Measurements from ENCODE around the gene CSRP1. TPM values are rescaled to one million over a fixed set of nuclear protein-coding genes. Genes with fewer than 3 reads are reported as not detected.
"Not testable (repeated sequence)": the region's sequence is repeated elsewhere in the genome, so short reads cannot be mapped to it uniquely, and the experiment has no call there.

CSRP1 gene
- polyA plus RNA-seq, 6 donors from 2014 or later: 25.4 to 35.4 (median 27.8) TPM

DNA sequence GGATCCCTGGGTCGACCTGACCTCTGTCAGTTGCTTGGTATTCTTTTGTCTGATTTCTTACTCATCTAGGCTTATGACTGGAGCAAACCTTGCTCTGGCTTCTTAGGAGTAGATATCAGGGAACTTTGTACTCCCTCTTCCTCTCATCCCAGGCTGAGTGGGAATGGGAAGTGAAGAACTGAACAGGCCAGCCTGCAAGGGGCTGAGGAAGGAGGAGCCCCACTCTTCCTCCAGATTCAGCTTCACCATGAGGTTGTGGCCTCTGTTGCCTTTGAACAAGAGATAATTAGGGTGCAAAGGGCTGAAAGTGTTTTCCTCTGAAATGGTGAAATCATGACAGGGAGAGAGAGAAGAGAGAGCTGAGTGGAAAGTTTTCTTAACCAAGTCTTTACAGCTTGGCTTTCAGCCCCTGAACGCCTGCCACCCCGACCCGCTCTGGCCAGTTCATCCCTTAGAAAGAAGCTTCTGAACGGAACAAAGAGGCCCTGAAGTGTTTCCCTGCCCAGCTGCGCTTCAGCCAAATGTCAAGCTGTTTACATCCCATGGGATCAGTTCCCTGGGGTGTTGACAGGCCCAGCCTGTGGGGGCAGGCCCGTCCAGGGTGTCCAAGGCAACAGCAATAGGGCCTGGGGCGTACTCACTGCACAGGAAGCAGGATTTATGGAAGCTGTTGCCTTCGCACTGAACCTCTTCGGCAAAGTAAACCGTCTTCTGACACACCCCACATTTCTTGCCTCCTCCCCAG is 11.2 kb downstream of the CSRP1 start:
- ATAC-seq (ENCODE audit: low read depth in 2 of 2): no peak
- Mint-ChIP-seq H3K4me1 (no peaks in the 10 kb centered on the region), H3K27ac (no peak overlapping the region), H3K27me3 (no peaks in the 10 kb centered on the region), H3K36me3 (peaks cover 9 to 21% of the 10 kb centered on the region in 2 donors), H3K9me3 (peaks cover 0 to 2% (median 0%) of the 10 kb centered on the region in 7 donors), H3K4me3 (no peak overlapping the region)
- no peak for DNase-seq

DNA sequence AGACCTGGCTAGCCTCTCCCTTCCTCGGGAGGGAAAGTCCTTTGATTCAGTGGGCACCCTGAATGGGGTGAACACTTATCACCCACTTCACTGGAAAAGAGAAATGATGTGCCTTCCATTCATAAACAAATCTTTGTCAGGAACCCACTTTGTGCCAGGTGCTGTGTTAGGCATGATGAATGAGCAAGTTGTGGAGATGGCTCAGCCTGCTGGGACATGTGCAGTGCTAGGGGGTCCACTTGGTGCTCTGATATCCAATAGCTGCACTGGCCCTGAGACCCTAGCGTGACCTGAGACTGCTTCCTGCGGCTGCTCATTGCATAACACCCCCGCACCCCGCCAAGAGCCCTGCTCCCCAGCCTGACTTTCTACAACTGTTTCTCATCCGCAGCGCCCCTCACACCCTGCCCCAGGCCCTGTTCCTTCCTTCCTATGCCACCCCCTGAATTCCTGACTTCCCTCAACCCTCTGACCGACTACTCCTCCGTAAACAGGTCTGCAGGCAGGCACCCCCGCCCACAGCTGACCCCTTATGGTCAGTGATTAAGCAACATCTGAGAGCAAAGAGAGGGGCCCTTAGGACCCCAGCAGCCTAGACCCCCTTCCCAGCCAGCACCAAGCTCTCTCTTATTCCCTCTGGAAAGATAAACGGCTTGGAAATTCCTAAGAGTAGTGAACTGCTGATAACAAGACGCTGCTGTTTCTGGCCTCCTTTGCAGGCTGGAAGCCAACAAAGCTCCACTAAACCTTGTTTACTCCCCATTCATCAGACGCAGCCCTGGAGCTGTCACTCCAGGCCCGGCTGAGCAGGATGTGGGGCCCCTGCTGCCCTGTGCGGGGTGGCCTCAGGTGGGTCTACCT is 12.9 kb downstream of the CSRP1 start:
- no peak for ATAC-seq (ENCODE audit: low read depth in 2 of 2)
- Mint-ChIP-seq H3K4me3 (peak overlapping the region in 1 of 8 donors; percentile 15), H3K36me3 (peaks cover 15 to 21% of the 10 kb centered on the region in 2 donors), H3K27me3 (no peaks in the 10 kb centered on the region), H3K4me1 (peaks cover 4 to 14% (median 12%) of the 10 kb centered on the region in 3 donors), H3K27ac (peak overlapping the region in 1 of 6 donors; percentile 25), H3K9me3 (peaks cover 0 to 2% (median 0%) of the 10 kb centered on the region in 7 donors)
- DNase-seq: no peak

DNA sequence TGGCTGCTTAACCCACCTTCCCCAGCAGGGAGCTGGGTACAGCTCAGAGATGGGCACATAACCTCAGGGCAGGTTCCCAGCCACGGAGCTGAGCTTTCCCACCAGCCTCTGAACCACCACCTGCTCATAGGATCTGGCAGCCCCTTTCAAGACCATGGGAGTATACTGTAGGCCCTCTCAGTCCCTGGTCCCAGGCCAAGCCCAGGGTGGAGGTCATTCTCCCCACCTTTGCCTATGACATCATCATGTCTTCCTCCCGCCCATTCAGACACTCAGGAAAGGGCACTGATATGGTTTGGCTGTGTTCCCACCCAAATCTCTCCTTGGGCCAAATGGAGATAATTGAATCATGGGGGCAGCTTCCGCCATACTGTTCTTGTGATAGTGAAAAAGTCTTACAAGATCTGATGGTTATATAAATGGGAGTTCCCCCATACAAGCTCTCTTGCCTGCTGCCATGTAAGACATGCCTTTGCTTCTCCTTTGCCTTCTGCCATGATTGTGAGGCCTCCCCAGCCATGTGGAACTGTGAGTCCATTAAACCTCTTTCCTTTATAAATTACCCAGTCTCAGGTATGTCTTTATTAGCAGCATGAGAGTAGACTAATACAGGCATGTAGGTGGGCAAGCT is 13.8 kb downstream of the CSRP1 start:
- H3K4me3 Mint-ChIP-seq; H3K27me3 Mint-ChIP-seq; H3K27ac Mint-ChIP-seq; ATAC-seq (ENCODE audit: low read depth in 2 of 2); H3K9me3 Mint-ChIP-seq; DNase-seq: not testable (repeated sequence)
- Mint-ChIP-seq H3K36me3 (peaks cover 15 to 21% of the 10 kb centered on the region in 2 donors), H3K4me1 (peaks cover 4 to 15% (median 12%) of the 10 kb centered on the region in 3 donors)

DNA sequence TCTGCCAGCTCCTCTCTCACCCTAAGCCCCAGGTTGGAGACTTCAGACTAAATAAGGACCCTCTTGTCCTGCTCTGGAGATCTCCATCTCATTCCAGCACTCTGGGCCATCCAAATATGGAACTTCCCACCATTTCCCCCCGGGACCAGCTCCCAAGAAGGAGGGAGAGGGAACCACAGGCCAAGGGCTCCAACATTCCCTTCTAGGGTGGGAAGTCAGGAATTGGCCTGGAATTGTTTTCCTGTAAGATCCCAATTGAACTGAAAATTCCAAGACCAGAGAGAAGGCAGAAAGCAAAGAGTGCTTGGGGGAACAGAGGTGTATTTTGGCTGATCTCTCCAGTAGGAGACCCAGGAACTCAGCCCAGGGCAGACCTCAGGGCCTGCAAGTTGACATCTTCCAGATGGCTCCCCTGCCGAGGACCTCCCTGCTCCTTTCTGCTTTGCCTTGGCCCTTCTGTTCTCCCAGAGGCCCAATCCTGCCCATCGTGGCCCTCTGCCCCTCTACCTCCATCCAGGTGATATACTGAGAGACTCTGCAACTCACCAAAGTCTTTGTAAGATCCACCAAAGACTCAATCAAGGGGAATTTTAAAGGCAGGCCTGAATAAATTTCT is 14.9 kb downstream of the CSRP1 start:
- ATAC-seq (ENCODE audit: low read depth in 2 of 2) (no peak), DNase-seq (no peak)
- Mint-ChIP-seq H3K27ac (no peak overlapping the region), H3K9me3 (peaks cover 0 to 2% (median 0%) of the 10 kb centered on the region in 7 donors), H3K27me3 (no peaks in the 10 kb centered on the region), H3K36me3 (peaks cover 15 to 21% of the 10 kb centered on the region in 2 donors), H3K4me1 (peaks cover 4 to 15% (median 12%) of the 10 kb centered on the region in 3 donors), H3K4me3 (no peak overlapping the region)

DNA sequence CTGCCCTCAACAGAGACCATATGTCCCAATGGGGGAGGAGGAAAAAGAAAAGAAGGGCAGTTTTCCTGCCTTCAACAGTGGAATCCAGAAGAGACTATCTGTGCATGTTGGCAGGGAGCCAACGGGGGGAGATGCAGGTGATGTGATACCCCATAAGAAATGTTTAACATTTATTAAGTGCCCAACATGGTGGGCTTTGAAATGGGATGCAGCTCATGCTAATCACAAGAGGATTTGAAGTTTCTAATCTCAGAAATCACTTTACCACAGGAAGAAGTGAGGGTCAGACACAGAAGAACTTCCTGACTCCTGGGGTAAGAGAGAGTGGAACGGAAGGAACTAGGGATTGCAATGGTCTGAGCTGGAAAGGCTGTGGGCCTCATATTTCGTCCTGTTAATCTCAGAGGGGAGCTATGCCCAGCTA is 16.2 kb downstream of the CSRP1 start:
- Mint-ChIP-seq H3K9me3 (peaks cover 0 to 2% (median 0%) of the 10 kb centered on the region in 7 donors), H3K4me3 (no peak overlapping the region), H3K27ac (no peak overlapping the region), H3K27me3 (no peaks in the 10 kb centered on the region), H3K36me3 (peaks cover 15 to 21% of the 10 kb centered on the region in 2 donors), H3K4me1 (peaks cover 4 to 15% (median 12%) of the 10 kb centered on the region in 3 donors)
- DNase-seq: no peak
- no peak for ATAC-seq (ENCODE audit: low read depth in 2 of 2)

DNA sequence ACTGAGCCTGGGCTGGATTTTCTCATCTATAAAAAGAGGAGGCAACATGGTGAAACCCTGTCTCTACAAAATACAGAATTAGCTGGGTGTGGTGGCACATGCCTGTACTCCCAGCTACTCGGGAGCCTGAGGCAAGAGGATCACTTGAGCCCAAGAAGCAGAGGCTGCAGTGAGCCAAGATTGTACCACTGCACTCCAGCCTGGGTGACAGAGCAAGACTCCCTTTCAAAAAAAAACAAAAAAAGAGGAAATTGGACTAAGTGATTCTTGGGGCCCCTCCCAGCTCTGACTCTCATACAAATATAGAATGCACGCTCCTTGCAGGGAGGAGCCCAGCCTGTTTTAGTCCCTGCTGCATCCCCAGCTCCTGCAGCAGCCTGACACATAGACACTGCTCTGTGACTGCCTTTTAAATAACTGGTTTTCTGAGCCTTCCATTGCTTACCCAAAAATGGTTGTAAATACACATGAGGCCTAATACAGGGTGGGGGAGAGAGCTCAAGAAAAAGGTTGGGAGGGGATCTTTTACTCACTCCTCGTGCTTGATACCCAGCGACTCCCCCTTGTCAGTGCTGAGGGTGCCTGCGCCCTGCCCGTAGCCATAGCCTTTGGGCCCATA is 17.2 kb downstream of the CSRP1 start:
- Mint-ChIP-seq H3K9me3 (peaks cover 0 to 2% (median 0%) of the 10 kb centered on the region in 7 donors), H3K4me1 (peaks cover 4 to 15% (median 12%) of the 10 kb centered on the region in 3 donors), H3K36me3 (peaks cover 14 to 20% of the 10 kb centered on the region in 2 donors), H3K27me3 (no peaks in the 10 kb centered on the region), H3K4me3 (peak overlapping the region in 1 of 8 donors; percentile 9), H3K27ac (peak overlapping the region in 1 of 6 donors; percentile 49)
- ATAC-seq (ENCODE audit: low read depth in 2 of 2) (peak; percentile 35 to 58), DNase-seq (no peak)

DNA sequence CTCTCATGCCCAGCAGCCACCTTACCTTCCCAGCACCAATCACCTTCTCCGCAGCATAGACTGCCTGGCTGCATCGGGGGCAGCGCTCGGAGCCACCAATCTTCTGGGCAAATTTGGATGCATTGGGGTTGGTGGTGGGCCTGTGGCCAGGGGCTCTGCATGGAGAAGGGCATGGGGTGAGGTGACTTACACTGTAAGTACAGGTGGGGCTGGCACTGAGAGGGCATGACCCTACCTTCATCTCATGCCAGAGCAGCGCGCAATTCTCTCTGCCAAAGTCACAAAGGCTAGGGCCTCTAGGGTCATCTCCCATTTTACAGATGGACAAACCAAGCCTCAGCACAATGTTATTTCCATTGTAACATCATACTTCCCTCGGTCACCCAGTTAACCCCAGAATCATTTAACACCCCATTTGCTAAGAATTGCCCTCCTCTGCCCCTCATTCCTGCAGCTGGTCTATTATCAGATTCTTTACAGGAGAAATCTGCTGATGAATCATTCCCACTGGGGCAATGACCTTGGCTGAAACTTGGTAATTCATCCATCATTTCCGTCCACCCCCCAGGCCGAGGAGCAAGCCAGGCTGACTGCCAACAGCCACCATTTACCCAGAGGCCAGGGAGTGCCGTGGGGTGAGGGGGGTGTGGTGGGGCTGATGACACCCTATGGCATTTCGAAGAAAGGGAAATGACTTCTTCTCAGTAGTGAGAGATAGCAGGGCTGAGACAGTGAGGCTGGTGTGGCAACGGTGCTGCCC is 17.9 kb downstream of the CSRP1 start:
- Mint-ChIP-seq H3K36me3 (peaks cover 7 to 12% of the 10 kb centered on the region in 2 donors), H3K27me3 (no peaks in the 10 kb centered on the region), H3K9me3 (peaks cover 0 to 2% (median 0%) of the 10 kb centered on the region in 7 donors), H3K4me1 (peaks cover 4 to 15% (median 12%) of the 10 kb centered on the region in 3 donors), H3K27ac (peak overlapping the region in 1 of 6 donors; percentile 49), H3K4me3 (no peak overlapping the region)
- DNase-seq (no peak), ATAC-seq (ENCODE audit: low read depth in 2 of 2) (no peak)

DNA sequence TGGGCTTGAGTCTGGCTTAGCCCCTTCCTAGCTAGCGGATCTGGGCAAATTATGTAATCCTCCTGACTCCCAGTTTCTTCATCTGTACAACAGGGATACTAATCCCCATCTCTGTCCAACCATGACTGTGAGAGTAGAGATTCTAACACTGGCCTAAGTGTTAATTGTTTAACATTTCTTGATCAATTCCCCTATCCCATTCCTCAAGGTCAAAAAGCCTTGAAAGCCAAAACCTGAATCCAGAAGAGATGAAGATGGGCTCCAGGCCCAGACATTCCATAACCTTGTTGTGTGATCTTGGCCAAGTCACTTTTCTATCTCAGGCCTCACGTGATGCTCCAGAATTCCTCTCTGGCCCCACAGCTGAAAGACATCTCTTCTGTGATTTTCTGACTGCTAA is 19.2 kb downstream of the CSRP1 start:
- Mint-ChIP-seq H3K4me3 (no peak overlapping the region), H3K36me3 (peaks cover 0 to 6% of the 10 kb centered on the region in 2 donors), H3K27ac (no peak overlapping the region), H3K9me3 (no peaks in the 10 kb centered on the region), H3K4me1 (peaks cover 4 to 15% (median 12%) of the 10 kb centered on the region in 3 donors), H3K27me3 (no peaks in the 10 kb centered on the region)
- ATAC-seq (ENCODE audit: low read depth in 2 of 2) (no peak), DNase-seq (no peak)

DNA sequence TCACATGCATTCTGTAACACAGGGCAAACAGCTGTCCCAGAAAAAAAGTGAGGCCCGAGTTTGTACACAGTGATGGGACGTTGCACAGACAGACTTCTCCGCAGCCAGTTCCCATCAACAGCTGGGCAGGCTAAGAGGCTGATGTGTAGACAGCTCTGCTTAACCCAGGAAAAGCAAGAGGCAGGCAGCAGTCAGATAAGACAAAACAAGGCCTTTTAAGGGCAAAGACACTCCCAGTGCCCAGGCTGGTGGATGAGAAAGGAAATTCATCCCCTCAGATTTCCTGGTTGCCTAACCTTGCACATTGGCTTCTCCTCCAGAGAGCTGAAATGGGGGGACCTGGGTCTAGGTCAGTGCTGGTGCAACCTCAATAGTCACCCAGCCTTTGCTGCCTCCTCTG is 20.7 kb downstream of the CSRP1 start:
- H3K27me3 Mint-ChIP-seq: peaks cover 0 to 3% (median 0%) of the 10 kb centered on the region in 3 donors
- DNase-seq (no peak), ATAC-seq (ENCODE audit: low read depth in 2 of 2) (no peak)
- H3K4me3 Mint-ChIP-seq: no peak overlapping the region
- peaks cover 12 to 30% (median 27%) of the 10 kb centered on the region in 3 donors for H3K4me1 Mint-ChIP-seq
- no peak overlapping the region for H3K27ac Mint-ChIP-seq
- H3K9me3 Mint-ChIP-seq: no peaks in the 10 kb centered on the region
- H3K36me3 Mint-ChIP-seq: peaks cover 0 to 6% of the 10 kb centered on the region in 2 donors

DNA sequence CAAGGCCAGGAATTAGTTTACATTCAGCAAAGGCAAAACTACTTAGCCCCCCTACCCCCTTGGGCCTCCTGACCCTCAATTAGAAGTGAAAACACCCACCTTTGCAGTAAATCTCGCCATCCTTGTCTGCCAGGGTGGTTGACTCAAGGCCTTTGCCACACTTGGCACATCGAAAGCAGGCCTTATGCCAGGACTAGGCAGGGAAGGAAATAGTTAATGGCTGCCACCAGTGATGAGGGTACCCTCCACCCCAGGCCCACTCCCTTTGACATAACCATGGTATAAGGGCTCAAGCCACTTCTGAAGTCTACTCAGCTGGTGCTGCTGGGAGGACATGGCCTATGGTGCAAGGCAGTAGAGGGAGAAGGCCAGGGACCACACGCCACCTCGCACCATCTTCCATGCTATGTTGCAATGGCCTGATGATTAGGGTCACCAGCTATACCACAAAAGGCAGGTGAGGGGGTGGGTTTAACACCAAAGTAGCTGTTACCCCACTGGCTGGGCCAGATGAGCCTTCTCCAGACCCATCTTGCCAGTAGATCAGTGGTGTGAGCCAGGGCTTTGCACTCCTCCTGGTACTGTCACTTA is 21.6 kb downstream of the CSRP1 start:
- H3K36me3 Mint-ChIP-seq: peaks cover 0 to 2% of the 10 kb centered on the region in 2 donors
- H3K4me1 Mint-ChIP-seq: peaks cover 18 to 35% (median 32%) of the 10 kb centered on the region in 3 donors
- ATAC-seq (ENCODE audit: low read depth in 2 of 2): no peak
- peak overlapping the region in 1 of 6 donors; percentile 30 for H3K27ac Mint-ChIP-seq
- peaks cover 0 to 7% (median 0%) of the 10 kb centered on the region in 3 donors for H3K27me3 Mint-ChIP-seq
- H3K9me3 Mint-ChIP-seq: no peaks in the 10 kb centered on the region
- peak overlapping the region in 1 of 8 donors; percentile 70 for H3K4me3 Mint-ChIP-seq
- DNase-seq: no peak

DNA sequence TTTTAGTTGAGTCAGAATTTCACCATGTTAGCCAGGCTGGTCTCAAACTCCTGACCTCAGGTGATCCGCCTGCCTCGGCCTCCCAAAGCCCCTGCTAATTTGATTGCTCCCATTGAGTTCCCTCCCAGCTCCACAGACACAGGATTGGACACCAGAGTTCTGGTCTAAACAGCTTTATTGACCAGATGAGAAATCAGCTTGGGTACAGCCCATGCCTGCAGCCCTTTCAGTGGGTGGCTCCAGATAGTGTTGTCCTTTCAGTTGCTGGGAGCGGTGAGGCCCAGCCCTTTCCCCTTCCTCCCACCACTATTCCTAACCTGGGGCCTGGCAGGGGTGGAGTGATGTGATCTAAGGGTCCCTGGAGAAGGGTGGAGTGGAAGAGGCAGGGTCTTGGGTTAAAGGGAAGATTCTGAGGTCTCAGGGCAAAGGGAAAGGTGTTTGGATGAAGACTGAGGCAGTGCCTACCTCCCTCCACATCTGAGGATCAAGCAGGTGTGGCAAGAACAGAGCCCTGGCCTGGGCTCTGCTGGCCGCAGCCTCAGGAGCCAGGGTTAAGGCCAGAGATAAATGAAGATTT is 23.5 kb downstream of the CSRP1 start:
- ATAC-seq (ENCODE audit: low read depth in 2 of 2): no peak
- Mint-ChIP-seq H3K4me3 (peak overlapping the region in 2 of 8 donors; percentile 22 to 38), H3K9me3 (no peaks in the 10 kb centered on the region), H3K4me1 (peaks cover 17 to 29% (median 27%) of the 10 kb centered on the region in 3 donors), H3K27me3 (peaks cover 0 to 7% (median 0%) of the 10 kb centered on the region in 3 donors), H3K36me3 (no peaks in the 10 kb centered on the region), H3K27ac (peak overlapping the region in 1 of 6 donors; percentile 86)
- no peak for DNase-seq

All from naive B cell (primary cell).